Glutamatergic neuron (in vitro differentiated cells): Measurements from ENCODE around the gene UBR4. TPM values are rescaled to one million over a fixed set of nuclear protein-coding genes. Genes with fewer than 3 reads are reported as not detected.
A peak's percentile ranks its signal among the peaks of the same experiment; 100 is the strongest.

Source experiments
- DNase-seq: peaks from one replicate; pipeline ENCODE4 v3.0.0; 2022
- H3K27ac Mint-ChIP-seq: one replicate; pipeline ENCODE4 v1.8.0; 2020; ENCODE audit warnings: mild to moderate bottlenecking, mixed read lengths, inconsistent platforms; ENCODE audit not compliant: unreplicated experiment
- H3K27me3 Mint-ChIP-seq: one replicate; pipeline ENCODE4 v1.8.0; 2020; ENCODE audit warnings: mild to moderate bottlenecking, moderate library complexity, mixed read lengths, inconsistent platforms; ENCODE audit not compliant: unreplicated experiment
- H3K36me3 Mint-ChIP-seq: one replicate; pipeline ENCODE4 v1.8.0; 2020; ENCODE audit warnings: mild to moderate bottlenecking, mixed read lengths, inconsistent platforms; ENCODE audit not compliant: unreplicated experiment
- H3K4me1 Mint-ChIP-seq: one replicate; pipeline ENCODE4 v1.8.0; 2020; ENCODE audit warnings: mild to moderate bottlenecking, low read depth, mixed read lengths, inconsistent platforms; ENCODE audit not compliant: unreplicated experiment
- H3K4me3 Mint-ChIP-seq: one replicate; pipeline ENCODE4 v1.8.0; 2020; ENCODE audit warnings: mild to moderate bottlenecking, mixed read lengths, inconsistent platforms; ENCODE audit not compliant: unreplicated experiment
- H3K9me3 Mint-ChIP-seq: one replicate; pipeline ENCODE4 v1.8.0; 2020; ENCODE audit warnings: mild to moderate bottlenecking, moderate library complexity, mixed read lengths, inconsistent platforms; ENCODE audit not compliant: unreplicated experiment
- total RNA-seq: library from RNA; stranded (reverse); fragmentation: NEBNext Ultra II Directional; extraction: Animal tissue kit (Norgen Biotek cat#: 25700); gene quantifications from one replicate; pipeline ENCODE4 v1.2.1, GENCODE V29; 2021; ENCODE audit not compliant: unreplicated experiment
- TF ChIP-seq, protein P1 (sequence below): fragments of 200-600 bp; sonication (generic); IDR thresholded peaks from one replicate; pipeline ENCODE4 v1.5.0; 2021; ENCODE audit not compliant: partially characterized antibody, unreplicated experiment

The UBR4 gene
- total RNA-seq, 1 donor from 2014 or later = 176 TPM

DNA sequence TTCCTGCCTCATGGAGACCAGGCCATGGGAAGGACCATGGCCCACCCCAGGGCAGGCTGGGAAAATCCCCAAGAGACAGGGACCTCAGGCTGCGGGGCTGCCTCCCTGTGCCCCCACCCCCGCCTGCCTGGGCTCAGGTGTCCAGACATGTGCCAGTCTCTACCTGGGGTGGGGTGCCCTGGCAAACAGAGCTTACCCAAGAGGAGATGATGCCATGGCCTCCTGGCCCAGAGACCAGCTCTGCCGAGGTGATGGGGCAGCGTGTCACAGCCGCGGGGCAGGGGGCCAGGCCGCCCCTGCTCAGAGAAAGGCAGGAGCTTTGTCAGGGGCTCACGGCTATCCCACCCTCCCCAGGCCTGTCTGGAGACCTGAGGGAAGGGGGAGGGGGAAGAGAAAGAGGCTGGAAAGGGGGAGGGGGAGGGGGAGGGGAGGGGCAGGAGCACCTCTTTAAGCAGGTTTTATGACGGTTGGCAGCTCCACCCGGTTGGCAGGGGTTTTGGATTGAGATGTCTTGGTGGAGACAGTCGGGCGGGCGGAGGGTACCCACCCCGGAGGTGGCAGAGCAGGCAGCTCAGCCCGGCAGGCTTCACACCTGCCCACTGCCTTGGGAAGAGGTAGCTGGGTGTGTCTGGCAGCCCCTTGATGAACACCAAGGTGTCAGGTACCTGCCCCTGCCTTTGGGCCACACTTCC lies 152.1 kb downstream of the UBR4 start:
- TF ChIP-seq, protein P1, sequence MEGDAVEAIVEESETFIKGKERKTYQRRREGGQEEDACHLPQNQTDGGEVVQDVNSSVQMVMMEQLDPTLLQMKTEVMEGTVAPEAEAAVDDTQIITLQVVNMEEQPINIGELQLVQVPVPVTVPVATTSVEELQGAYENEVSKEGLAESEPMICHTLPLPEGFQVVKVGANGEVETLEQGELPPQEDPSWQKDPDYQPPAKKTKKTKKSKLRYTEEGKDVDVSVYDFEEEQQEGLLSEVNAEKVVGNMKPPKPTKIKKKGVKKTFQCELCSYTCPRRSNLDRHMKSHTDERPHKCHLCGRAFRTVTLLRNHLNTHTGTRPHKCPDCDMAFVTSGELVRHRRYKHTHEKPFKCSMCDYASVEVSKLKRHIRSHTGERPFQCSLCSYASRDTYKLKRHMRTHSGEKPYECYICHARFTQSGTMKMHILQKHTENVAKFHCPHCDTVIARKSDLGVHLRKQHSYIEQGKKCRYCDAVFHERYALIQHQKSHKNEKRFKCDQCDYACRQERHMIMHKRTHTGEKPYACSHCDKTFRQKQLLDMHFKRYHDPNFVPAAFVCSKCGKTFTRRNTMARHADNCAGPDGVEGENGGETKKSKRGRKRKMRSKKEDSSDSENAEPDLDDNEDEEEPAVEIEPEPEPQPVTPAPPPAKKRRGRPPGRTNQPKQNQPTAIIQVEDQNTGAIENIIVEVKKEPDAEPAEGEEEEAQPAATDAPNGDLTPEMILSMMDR = no peak
- H3K27me3 Mint-ChIP-seq = peaks cover 14% of the 10 kb centered on the region
- peaks cover 6% of the 10 kb centered on the region for H3K36me3 Mint-ChIP-seq
- DNase-seq = no peak
- H3K9me3 Mint-ChIP-seq = peaks cover 5% of the 10 kb centered on the region
- no peak overlapping the region for H3K4me3 Mint-ChIP-seq
- H3K27ac Mint-ChIP-seq = no peak overlapping the region
- H3K4me1 Mint-ChIP-seq = peaks cover 3% of the 10 kb centered on the region

GRCh38 chr1:19057182-19057779 lies 152.8 kb downstream of the UBR4 start:
- Mint-ChIP-seq H3K4me1 (peaks cover 3% of the 10 kb centered on the region), H3K27ac (peak overlapping the region; percentile 18), H3K36me3 (peaks cover 6% of the 10 kb centered on the region), H3K4me3 (no peak overlapping the region), H3K27me3 (peaks cover 16% of the 10 kb centered on the region), H3K9me3 (peaks cover 5% of the 10 kb centered on the region)
- TF ChIP-seq, protein P1 = no peak
- DNase-seq = no peak

DNA sequence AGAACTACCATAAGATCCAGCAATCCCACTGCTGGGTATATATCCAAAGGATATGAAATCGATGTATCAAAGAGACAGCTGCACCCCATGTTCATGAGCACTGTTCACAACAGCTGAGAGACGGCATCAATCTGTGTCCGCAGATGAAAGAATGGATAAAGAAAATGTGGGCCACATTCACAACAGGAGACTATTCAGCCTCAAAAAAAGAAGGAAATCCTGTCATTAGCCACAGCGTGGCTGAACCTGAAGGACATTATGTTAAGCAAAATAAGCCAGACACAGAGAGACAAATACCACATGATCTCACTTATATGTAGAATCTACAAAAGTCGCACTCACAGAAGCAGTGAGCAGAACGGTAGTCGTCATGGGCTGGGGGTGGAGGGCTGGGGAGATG lies 154.4 kb downstream of the UBR4 start:
- peaks cover 3% of the 10 kb centered on the region for H3K9me3 Mint-ChIP-seq
- no peak for DNase-seq
- no peaks in the 10 kb centered on the region for H3K4me1 Mint-ChIP-seq
- no peaks in the 10 kb centered on the region for H3K36me3 Mint-ChIP-seq
- no peak overlapping the region for H3K4me3 Mint-ChIP-seq
- TF ChIP-seq, protein P1 = no peak
- peaks cover 12% of the 10 kb centered on the region for H3K27me3 Mint-ChIP-seq
- H3K27ac Mint-ChIP-seq = no peak overlapping the region

- Mint-ChIP-seq H3K4me3 (no peak overlapping the region), H3K27me3 (peaks cover 12% of the 10 kb centered on the region), H3K9me3 (peaks cover 3% of the 10 kb centered on the region), H3K36me3 (no peaks in the 10 kb centered on the region), H3K27ac (no peak overlapping the region), H3K4me1 (no peaks in the 10 kb centered on the region)
- TF ChIP-seq, protein P1 = no peak
- DNase-seq = no peak
Measured at GRCh38 chr1:19055001-19055400, 155.1 kb downstream of the UBR4 start.

DNA sequence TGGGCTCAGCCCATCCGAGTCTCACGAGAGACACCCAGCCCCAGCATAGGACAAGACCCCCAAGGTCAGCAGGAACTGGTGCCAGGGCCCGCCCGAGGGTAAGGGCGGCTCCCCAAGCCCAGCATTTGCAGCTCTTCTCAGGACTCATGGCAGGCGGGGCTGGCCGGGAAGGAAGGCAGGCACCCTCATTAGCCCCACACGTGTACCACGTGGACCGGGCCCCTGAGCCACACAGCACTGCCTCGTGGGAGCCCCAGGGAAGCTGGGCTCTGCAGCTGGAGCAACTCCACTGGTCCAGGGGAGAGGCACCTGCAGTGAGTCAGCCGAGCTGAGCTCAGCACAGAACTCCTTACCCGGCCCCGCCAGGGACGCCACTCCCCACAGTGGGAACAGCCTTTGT lies 155.8 kb downstream of the UBR4 start:
- H3K4me1 Mint-ChIP-seq = no peaks in the 10 kb centered on the region
- H3K9me3 Mint-ChIP-seq = peaks cover 3% of the 10 kb centered on the region
- no peak overlapping the region for H3K4me3 Mint-ChIP-seq
- TF ChIP-seq, protein P1 = no peak
- peaks cover 12% of the 10 kb centered on the region for H3K27me3 Mint-ChIP-seq
- DNase-seq = no peak
- no peak overlapping the region for H3K27ac Mint-ChIP-seq
- H3K36me3 Mint-ChIP-seq = no peaks in the 10 kb centered on the region
